ENCODE data around the gene SPRED3.

- no peak for TF ChIP-seq EP300 (IDR thresholded peaks at IDR 0.05; ENCODE audit: borderline replicate concordance in 1 of 2, low read depth in 2 of 2, low read length in 2 of 2)
- TF ChIP-seq RFX5 (IDR thresholded peaks at IDR 0.05; ENCODE audit: borderline replicate concordance, low read depth, low read length) = no peak
- TF ChIP-seq POLR2AphosphoS5 (IDR thresholded peaks at IDR 0.05; ENCODE audit: low read depth, low read length) = no peak
- TF ChIP-seq KDM1A (IDR thresholded peaks at IDR 0.05; ENCODE audit: borderline replicate concordance, low read length) = no peak
- no peak for TF ChIP-seq CTCF (IDR thresholded peaks at IDR 0.05; ENCODE audit: control extremely low read depth in 1 of 3, insufficient read depth in 1 of 3, low read depth in 1 of 3, low read length in 3 of 3)
- no peak for TF ChIP-seq POLR2A (IDR thresholded peaks at IDR 0.05; ENCODE audit: control extremely low read depth in 1 of 2, low read depth in 2 of 2, low read length in 2 of 2)
- no peak for TF ChIP-seq EZH2 (IDR thresholded peaks at IDR 0.05; ENCODE audit: low read depth, low read length, severe bottlenecking)
- TF ChIP-seq CHD1 (IDR thresholded peaks at IDR 0.05; ENCODE audit: low read depth, low read length) = no peak
- no peak for TF ChIP-seq JUN (IDR thresholded peaks at IDR 0.05; ENCODE audit: low read depth, low read length)
- no peak for TF ChIP-seq ATF3 (IDR thresholded peaks at IDR 0.05; ENCODE audit: insufficient read depth, low read depth, low read length)
- no peak for TF ChIP-seq KDM4A (IDR thresholded peaks at IDR 0.05; ENCODE audit: low read depth, low read length, severe bottlenecking)
- TF ChIP-seq YY1 (IDR thresholded peaks at IDR 0.05; ENCODE audit: low read depth, low read length) = no peak
Observed at GRCh38 chr19:38404858-38405257, 16.4 kb downstream of the SPRED3 start.
